ENCODE measurements around the gene EPHA5. TPM values are rescaled to one million over a fixed set of nuclear protein-coding genes. Genes with fewer than 3 reads are reported as not detected.

EPHA5 gene
- total RNA-seq, 1 donor from 2014 or later: 0.41 TPM

DNA sequence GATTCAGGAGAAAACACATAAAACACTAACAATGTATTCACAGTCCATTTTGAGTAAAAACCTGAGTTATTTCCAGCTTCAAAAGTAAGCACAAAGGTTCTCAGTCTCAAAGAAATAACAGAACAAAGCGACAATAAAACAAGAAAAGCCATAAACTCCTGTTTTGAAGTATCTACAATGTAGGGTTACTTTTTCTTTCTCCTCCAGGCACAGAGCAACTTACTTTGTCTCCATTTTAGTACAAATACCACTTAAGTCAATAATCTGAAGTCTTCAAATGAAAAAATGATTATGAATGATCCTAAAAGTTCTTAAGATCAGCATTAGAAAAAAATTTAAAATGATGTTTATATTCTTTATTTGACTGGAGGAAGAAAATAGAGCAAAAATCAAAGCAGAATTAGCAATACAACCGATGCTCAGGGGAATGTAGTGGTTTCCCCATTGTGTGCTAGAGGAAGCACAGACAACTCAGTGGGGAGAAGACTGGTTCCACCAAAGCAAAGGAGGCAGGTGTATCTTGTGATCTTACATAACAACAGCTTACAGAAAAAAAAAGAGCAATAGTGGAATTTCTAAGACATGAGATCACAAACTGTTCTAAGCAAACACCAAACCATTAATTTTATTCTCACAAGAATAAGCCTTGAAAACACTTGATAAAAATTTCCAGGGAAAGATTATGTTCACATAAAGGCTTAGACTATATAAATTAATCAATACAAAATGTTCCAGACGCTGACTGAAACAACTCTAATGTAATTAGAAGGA, 35.1 kb downstream of the EPHA5 start:
- no peak for DNase-seq (ENCODE audit: extremely low read depth, low read depth, low spot score)

DNA sequence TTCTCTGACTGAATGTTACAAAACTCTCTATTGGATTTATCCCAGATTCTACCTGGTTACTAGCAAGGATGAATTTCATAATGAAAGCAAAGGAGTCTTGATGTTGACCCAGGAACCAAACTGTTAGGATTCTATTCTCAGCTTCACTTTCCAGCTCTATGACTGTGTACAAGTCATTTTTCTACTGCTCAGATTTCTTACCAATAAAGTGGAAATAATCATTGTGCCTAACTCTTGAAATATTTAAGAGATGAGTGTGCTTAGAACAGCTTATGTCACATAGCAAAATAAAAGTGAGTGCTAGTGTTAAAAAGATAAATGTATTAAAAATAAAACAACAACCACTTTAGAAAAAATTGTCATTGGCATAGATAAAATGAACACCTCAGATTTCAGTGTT, 45.6 kb downstream of the EPHA5 start:
- DNase-seq (ENCODE audit: extremely low read depth, low read depth, low spot score): no peak

DNA sequence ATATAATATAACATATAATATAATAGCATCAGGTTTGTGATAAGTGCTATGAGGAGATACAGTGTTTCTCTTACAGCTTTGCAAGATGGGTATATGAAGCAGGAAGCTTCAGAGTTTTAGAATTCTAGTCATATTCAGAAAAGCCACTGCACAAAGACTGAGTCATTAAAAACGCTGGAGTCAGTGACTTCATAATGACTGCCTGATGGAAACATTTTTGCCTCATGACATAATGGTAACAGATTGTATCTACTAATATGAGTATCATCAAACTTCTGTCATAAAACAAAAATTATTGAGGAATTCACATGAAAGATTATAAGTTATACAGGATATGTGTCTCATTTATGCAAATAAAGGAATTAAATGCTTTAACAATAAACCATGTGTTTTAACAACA, 46.8 kb downstream of the EPHA5 start:
- DNase-seq (ENCODE audit: extremely low read depth, low read depth, low spot score): no peak

DNA sequence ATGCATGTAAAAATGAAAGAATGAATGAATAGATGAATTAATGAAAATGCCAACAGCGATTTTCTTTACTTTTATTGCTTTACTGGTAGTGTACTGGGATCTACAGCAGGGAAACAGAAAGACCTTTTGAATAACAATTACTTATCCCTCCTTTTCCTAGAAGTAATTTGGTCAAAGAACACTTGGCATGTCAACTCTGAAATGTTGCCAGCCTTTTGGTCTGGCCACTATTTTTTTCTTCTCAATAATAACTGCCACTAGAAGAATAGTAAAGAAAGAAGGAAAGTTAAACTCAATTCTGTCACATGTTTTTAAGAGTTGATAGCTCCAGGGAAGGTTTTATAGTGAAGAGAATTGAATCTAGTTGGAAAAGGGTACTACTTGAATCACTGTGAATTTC, 52.9 kb downstream of the EPHA5 start:
- DNase-seq (ENCODE audit: extremely low read depth, low read depth, low spot score): no peak

DNA sequence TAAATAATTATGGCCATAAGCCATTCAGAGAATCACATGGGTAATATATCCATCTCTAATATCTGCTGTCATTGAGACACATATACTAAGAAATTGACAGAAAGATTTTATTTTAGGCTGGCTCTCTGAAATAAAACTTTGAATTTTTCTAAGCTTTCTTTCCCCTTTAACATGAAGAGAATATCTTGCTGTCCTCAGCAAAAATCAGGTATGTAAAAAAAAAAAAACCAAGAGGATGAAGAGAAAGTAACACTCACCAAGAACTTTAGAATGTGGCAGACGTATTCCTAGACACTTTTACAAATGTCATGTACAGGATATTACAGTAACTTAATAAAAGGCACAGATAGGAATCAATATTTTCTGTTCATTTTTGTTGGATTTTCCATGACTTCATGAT, 65.8 kb downstream of the EPHA5 start:
- no peak for DNase-seq (ENCODE audit: extremely low read depth, low read depth, low spot score)

DNA sequence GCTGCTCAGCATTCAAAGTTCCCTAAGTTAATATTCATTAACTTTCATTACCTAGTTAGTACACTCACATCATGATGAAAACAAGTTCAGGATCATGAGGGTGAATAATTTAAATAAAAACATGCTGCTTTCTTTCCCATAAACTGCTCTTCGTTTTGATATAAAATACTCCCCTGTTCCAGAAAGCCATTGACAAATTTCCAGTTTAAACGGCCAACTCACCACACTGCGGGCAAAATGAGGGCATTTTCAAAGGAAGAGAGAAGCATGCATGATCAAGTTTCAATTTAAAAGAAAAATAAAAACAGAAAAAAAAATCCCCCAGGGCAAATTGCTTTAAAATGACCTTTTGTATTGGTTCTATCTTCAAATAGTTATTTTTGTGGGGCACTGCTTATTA, 69.6 kb downstream of the EPHA5 start:
- no peak for DNase-seq (ENCODE audit: extremely low read depth, low read depth, low spot score)

DNA sequence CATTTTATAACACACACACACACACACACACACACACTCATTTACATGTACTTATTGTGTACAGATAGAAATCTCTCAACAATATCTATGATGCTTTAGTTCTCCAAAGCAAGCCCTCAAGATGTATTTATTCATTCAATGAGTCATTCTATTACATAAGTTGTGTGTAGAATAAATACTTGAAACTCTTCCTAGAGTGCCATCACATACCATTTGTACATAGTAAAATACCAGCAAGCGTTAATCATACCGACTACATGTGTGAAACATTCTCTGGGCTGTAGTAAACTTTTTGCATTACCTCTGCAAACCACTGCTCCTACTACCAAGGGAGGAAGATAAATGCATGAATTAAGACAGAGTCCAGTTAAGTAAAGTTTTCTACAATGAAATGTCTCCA, 70.9 kb downstream of the EPHA5 start:
- no peak for DNase-seq (ENCODE audit: extremely low read depth, low read depth, low spot score)

DNA sequence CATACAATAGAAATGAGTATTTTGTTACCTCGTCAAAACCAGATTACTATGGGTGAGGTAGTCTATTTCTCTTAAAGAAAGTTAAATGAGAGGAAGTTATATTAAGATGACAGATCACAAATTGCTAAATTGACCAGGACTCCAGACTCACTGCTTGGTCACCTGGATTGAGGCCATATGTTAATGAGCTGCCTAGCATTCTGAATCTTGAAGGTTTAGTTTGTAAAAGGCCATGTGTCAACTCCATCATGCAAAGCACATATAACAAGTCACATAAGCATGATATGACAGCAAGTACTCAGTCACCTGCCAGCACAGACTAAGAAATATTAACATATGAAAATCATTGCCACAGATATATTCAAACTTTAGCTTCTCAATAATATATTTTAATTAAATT, 72.6 kb downstream of the EPHA5 start:
- no peak for DNase-seq (ENCODE audit: extremely low read depth, low read depth, low spot score)

DNA sequence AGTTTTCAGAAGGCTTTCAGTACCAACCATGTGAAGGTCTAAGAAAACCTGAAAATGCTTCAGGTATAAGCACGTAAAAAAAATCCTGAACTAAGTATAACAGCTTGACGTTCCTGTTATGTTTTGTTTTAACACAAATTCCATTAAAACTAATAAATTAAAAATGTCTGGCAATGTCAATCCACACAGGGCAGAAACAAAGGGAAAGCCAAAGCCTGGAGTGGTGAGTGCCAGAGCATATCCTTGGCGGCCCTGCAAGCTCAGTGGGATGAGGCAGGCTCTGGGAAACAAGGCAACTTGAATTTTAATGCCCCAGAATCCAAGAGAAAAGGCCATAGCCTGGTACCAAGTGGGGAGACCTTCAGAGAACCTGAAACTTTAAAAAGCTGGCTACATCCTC, 78.2 kb downstream of the EPHA5 start:
- DNase-seq (ENCODE audit: extremely low read depth, low read depth, low spot score): no peak

DNA sequence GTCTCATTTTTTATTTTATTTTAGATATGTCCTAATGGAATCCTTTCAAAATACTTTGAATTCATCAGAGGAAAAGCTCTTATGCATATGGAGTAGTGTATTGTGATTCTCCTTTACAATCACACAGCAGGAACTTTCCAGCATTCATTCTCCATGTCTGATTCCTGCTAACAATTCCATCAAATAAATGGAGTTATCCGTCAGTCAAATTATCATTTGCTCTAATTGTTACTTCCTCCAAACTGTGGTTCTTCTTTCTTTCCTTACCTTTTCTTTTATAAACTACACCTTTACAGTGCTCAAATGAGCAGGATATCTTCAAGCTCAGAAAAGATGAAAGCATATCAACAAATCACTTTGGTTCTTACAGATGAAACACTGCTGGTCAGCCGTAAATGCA, 80.4 kb downstream of the EPHA5 start:
- DNase-seq (ENCODE audit: extremely low read depth, low read depth, low spot score): no peak

DNA sequence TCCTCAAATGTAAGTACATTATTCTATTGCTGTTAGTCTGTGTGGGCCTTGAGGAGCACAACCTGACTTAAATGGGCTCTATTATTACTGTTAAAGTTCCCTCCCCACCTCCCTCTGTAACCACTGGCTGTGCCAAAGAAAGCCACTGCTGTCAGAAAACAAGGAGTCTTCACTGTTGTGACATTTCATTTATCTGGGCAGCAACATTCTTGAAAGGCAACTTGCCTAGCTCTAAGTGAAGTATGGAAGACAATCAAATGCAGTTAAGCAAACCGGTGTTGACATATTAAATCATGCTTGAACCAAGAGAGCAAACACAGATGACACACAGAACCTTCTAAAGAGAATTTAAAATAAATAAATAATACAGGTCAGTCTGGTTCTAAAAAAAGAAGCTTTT, 81.0 kb downstream of the EPHA5 start:
- no peak for DNase-seq (ENCODE audit: extremely low read depth, low read depth, low spot score)

DNA sequence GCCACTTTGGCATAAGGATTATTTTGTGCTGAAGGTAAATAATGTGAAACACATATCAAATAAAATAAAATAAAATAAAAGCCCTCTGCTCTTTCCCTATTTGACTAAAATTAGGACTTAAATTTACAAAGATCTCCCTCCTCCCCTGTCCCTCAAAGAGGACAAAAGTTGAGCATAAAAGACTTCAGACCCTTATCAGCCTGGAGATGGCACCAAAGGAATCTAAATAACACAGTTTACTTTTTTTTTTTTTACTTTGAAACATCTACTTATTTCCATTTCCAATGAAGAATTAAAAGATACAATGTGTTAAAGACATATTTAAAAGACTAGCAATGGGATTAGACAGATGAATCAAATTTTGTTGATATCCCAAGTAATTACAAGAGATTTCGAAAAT, 89.7 kb downstream of the EPHA5 start:
- DNase-seq (ENCODE audit: extremely low read depth, low read depth, low spot score): no peak

DNA sequence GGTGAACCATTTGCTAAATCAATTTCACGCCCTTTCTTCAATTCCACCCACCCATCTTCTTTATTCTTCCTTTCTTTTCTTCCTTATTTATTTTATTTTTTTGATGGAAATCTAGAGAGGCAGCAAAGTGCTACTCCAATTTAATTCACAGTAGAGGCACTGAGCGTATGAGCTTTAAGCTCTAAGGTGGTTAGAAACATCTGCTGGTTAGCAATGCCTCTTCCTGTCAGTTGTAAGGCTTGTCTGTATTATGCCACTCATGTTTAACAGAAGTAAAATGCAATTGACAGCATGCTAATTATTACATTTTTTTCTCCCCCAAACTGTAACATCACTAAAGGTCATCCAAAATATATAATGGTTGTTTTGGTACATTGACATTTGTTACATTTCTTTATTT, 103.8 kb downstream of the EPHA5 start:
- DNase-seq (ENCODE audit: extremely low read depth, low read depth, low spot score): no peak

DNA sequence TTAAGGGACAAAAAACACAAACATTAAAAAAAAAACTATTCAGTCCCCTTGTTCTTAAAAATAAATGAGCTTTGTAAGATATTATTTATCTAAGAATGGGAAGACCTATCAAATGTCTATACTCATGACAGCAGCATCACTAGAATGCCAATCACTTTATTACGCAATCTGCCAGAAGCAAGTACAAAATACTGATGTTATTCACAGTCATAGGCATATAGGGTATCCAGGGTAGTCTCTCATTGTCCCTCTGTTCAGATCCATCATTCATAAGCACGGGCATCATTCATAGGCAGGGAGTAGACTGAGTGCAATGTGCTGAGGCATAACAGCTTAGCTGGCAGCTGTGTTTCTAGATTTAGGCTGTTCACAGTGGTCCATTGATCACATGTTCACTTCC, 109.1 kb downstream of the EPHA5 start:
- no peak for DNase-seq (ENCODE audit: extremely low read depth, low read depth, low spot score)

DNA sequence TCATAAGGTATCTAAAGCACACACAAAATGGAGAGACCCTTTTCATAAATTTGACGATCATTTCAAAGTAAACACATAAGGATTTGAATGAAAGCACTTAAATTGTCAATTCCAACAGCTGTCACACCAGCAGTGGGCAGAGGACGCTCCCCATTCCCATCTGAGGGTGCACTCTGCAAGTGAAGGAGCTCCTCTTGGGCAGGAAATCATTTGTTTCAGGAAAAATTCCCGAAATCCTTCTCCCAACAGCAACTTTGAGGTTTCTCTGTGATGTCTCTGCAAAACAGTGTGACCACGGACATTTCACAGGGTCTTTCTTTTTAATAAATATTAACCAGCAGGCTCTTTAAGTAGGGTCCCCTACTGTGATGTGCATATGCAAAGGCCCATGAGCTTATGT, 111.0 kb downstream of the EPHA5 start:
- DNase-seq (ENCODE audit: extremely low read depth, low read depth, low spot score): no peak

DNA sequence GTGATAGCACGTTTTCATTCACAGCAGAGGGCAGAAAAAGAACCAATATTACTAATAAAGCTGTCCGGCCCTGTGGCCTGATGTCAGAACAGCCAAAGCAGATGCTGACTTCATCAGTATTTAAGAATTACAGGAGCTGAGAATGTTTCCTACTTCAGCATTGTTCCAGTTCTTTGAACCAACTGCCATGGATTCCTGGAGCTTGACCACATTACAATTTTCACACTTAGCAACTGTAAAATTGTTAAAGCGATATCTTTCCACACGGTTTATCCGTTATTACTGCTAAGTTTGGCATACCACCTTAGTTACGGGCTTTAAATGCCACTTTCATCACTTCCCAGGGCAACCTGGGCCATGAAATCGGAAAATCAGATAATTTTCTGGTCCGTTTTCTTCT, 118.2 kb downstream of the EPHA5 start:
- no peak for DNase-seq (ENCODE audit: extremely low read depth, low read depth, low spot score)

DNA sequence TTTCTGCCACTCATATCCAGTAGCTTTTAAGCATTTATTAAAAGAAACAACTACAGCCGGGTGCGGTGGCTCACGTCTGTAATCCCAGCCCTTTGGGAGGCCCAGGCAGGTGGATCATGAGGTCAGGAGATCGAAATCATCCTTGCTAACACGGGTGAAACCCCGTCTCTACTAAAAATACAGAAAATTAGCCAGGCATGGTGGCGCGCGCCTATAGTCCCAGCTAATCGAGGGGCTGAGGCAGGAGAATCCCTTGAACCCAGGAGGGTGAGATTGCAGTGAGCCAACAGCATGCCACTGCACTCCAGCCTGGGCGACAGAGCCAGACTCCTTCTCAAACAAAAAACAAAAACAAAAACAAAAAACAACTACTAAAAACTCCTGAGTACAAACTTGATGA, 119.8 kb downstream of the EPHA5 start:
- DNase-seq (ENCODE audit: extremely low read depth, low read depth, low spot score): no peak

DNA sequence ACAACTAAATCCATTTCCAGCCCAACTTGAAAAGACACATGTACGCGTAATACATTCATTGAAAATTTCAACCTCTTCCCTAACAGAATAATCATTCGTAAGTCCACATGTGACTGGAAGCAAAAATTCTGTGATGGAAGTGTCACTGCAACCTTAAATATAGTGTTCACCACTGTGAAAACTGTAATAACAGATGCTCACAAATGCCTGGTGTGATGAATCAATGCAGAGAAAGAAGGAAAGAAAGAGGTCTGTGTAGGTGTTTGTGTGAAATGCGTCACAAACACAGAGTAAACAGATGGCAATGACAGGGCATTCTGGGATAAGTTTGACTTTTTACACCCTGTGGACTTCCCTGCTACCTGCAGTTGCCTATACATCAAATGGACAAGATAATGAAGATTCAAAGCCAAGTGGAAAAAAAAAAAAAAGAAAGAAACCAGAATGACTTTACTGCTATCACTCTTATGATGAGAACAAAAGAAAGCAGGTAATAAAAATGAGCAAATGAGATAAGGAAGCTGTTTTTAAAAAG, 123.3 kb downstream of the EPHA5 start:
- DNase-seq (ENCODE audit: extremely low read depth, low read depth, low spot score): no peak

DNA sequence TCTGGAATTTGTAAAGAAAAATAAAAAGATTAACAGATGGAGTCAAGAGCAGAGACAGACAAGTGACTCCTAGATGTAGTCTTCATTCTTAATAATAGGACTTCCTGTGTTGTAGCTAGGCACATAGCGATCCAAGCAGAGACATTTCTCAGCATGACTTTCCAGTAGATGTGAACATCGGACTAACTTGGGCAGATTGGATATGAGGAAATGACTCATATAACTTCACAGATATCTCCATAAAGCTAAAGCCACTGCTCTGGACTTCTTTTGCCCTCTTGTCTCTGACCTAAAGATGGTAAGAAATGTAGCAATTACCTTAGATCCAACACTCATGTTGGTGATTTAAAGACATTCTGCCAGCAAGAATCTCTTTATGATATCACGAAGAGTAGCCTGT, 131.7 kb downstream of the EPHA5 start:
- peak; percentile 14 for DNase-seq (ENCODE audit: extremely low read depth, low read depth, low spot score)

DNA sequence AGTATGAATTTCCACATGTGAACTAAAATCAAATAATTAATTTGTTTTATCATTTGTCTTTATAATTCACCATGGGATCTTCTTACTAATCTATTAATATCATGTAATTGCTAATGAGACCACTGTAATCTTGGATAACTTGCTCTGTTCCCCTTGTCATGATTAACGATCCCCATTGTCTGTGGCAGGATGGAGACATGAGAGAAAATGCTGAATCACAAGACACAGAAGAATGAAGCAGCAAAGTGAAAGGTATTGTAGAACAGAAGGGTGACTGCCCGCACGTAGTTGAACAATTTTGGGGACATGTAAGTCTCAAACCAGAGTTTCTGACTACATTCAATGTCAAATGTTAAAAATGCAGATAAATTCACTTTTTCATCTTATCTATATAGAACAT, 135.2 kb downstream of the EPHA5 start:
- DNase-seq (ENCODE audit: extremely low read depth, low read depth, low spot score): no peak

DNA sequence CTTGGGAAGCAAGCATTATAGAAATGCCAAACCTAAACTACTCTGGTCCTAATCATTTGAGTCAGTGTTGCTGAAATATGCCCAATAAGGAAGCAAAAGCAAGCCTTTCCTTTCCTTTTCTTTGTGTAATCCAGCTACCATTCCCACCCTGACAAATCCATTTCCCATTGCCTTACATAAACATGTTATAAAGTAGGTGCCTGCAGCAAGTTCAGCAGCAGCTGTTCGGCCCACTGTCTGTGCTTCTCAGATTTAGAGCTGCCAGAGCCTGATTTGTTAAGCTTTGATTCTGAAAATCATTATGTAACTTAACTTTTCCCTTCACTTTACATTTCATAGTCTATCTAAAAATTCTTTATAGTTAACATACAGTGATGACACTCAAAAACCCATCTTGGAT, 148.6 kb downstream of the EPHA5 start:
- no peak for DNase-seq (ENCODE audit: extremely low read depth, low read depth, low spot score)

DNA sequence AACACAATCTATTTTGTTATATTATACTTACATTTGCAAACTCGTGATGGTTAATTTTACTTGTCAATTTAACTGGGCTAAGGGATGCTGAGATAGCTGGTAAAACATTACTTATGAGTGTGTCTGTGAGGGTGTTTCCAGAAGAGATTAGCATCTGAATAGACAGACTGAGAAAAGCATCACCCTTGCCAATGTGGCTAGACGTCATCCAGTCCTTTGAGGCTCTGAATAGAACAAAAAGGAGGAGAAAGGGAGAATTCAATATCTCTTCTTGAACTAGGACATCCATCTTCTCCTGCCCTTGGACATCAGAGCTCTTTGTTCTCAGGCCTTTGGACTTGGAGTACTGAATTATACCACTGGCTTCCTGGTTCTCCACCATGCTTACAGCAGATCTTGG, 154.6 kb downstream of the EPHA5 start:
- DNase-seq (ENCODE audit: extremely low read depth, low read depth, low spot score): no peak

DNA sequence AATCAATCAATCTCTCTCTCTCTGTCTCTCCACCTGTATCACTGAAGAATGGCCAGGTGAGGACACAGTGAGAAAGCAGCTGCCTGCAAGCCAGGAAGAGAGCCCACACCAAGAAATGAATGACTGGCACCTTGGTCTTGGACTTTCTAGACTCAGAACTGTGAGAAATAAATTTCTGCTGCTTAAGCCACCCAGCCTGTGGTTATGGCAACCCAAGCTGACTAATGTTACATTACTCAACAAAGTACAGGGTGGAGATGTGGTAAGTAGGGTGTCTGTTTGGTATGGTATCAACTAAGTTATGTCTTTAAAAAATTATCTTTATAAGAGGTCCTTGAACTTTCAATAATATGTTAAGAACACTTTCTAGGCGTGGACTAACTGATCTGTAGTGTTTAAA, 159.3 kb downstream of the EPHA5 start:
- DNase-seq (ENCODE audit: extremely low read depth, low read depth, low spot score): no peak
